Naive thymus-derived CD4-positive, alpha-beta T cell (primary cell): ENCODE data around the gene HTT. TPM values are rescaled to one million over a fixed set of nuclear protein-coding genes. Genes with fewer than 3 reads are reported as not detected.

ENCODE experiments used
- ATAC-seq: fragments of 150-1000 bp; cut with Tn5 transposase; 2 replicates; pipeline ENCODE4 v1.10.0; 2021; ENCODE audit warnings: mild to moderate bottlenecking, moderate library complexity
- CTCF ChIA-PET: fragments of 350-600 bp; sonication (Branson Sonifier 250); formaldehyde crosslinking; loops from one replicate; lab custom pipeline; 2021; ENCODE audit warnings: antibody characterized with exemption; lab: Charles Lee
- POLR2A ChIA-PET: fragments of 350-600 bp; sonication (Branson Sonifier 250); formaldehyde crosslinking; loops from one replicate; lab custom pipeline; 2021; ENCODE audit warnings: antibody characterized with exemption, inconsistent platforms; lab: Charles Lee
- DNase-seq, 9 donors: peaks; one replicate each; pipeline versions ENCODE4 v3.0.0 to v3.0.0-alpha.2; 2020 to 2022; ENCODE audit warnings: mixed read lengths in 1 of 9
- H3K27ac ChIP-seq: one replicate; pipeline ENCODE4 v1.7.0; 2013; ENCODE audit warnings: mild to moderate bottlenecking, low read depth, low read length, moderate library complexity
- H3K27me3 ChIP-seq, 2 donors: one replicate each; pipeline ENCODE4 v1.7.0; 2013; ENCODE audit warnings: low read length in 2 of 2, mild to moderate bottlenecking in 2 of 2, moderate library complexity in 2 of 2; ENCODE audit not compliant: control insufficient read depth in 2 of 2, insufficient read depth in 2 of 2
- H3K36me3 ChIP-seq, 3 experiments: 1 replicate in 2 of 3; 2 replicates in 1 of 3; pipeline ENCODE4 v1.7.0; 2013; ENCODE audit warnings: low read length in 3 of 3, mild to moderate bottlenecking in 3 of 3, moderate library complexity in 1 of 3; ENCODE audit not compliant: insufficient read depth in 3 of 3, control insufficient read depth in 2 of 3
- H3K4me1 ChIP-seq, 2 donors: one replicate each; pipeline ENCODE4 v1.7.0; 2013; ENCODE audit warnings: low read length in 2 of 2, mild to moderate bottlenecking in 2 of 2, moderate library complexity in 1 of 2; ENCODE audit not compliant: control insufficient read depth in 2 of 2, insufficient read depth in 2 of 2
- H3K4me3 ChIP-seq: 2 replicates; pipeline ENCODE4 v1.7.0; 2013; ENCODE audit warnings: mild to moderate bottlenecking, low read length
- H3K9me3 ChIP-seq, 3 experiments: 1 replicate in 2 of 3; 2 replicates in 1 of 3; pipeline ENCODE4 v1.7.0; 2013; ENCODE audit warnings: low read length in 3 of 3; ENCODE audit not compliant: control insufficient read depth in 2 of 3
- H3K27ac Mint-ChIP-seq, 9 donors: one replicate each; pipeline ENCODE4 v1.8.0; 2020 to 2022; ENCODE audit warnings: mixed read lengths in 9 of 9, mild to moderate bottlenecking in 8 of 9, moderate library complexity in 5 of 9, inconsistent platforms in 2 of 9
- H3K27me3 Mint-ChIP-seq, 5 donors: one replicate each; pipeline ENCODE4 v1.8.0; 2021 to 2022; ENCODE audit warnings: mixed read lengths in 5 of 5, mild to moderate bottlenecking in 1 of 5
- H3K36me3 Mint-ChIP-seq, 5 donors: one replicate each; pipeline ENCODE4 v1.8.0; 2020 to 2022; ENCODE audit warnings: mixed read lengths in 5 of 5, mild to moderate bottlenecking in 3 of 5, inconsistent platforms in 1 of 5
- H3K4me1 Mint-ChIP-seq, 7 donors: one replicate each; pipeline ENCODE4 v1.8.0; 2020 to 2022; ENCODE audit warnings: mixed read lengths in 7 of 7, mild to moderate bottlenecking in 3 of 7, inconsistent platforms in 1 of 7
- H3K4me3 Mint-ChIP-seq, 10 donors: one replicate each; pipeline ENCODE4 v1.8.0; 2020 to 2022; ENCODE audit warnings: mild to moderate bottlenecking in 10 of 10, mixed read lengths in 10 of 10, moderate library complexity in 6 of 10, inconsistent platforms in 2 of 10
- H3K9me3 Mint-ChIP-seq, 11 donors: one replicate each; pipeline ENCODE4 v1.8.0; 2020 to 2022; ENCODE audit warnings: mixed read lengths in 11 of 11, mild to moderate bottlenecking in 4 of 11, inconsistent platforms in 1 of 11, moderate library complexity in 1 of 11
- intact Hi-C, 2 donors: fragments of 100-400 bp; cut with micrococcal nuclease; formaldehyde crosslinking; loops; one replicate each; pipeline ENCODE4 v1.15.1; 2023
- polyA plus RNA-seq, 2 donors: library from polyadenylated mRNA; unstranded; fragments of 300-500 nt; fragmentation: Illumina TruSeq; gene quantifications; one replicate each; pipeline ENCODE4 v1.2.3, GENCODE V29; 2021
- total RNA-seq, 6 experiments: library from RNA in 5 of 6; stranded (reverse) in 5 of 6; gene quantifications; 1 replicate in 5 of 6; 2 replicates in 1 of 6; pipeline ENCODE4 v1.2.3 and lab custom pipeline; 2021 to 2026

Gene HTT
- total and polyA plus RNA-seq, 7 experiments from 2014 or later = 2.4 to 115 (median 71.6) TPM

- intact Hi-C loops = no loop called here
- H3K27ac ChIP-seq = no peak overlapping the region
- H3K27ac Mint-ChIP-seq = no peak overlapping the region
Observed at GRCh38 chr4:3257556-3258482, 183.3 kb downstream of the HTT start.

GRCh38 chr4:3261411-3262207, 187.1 kb downstream of the HTT start:
- H3K4me1 ChIP-seq = no peaks in the 10 kb centered on the region
- H3K4me1 Mint-ChIP-seq = no peaks in the 10 kb centered on the region
- H3K4me3 Mint-ChIP-seq = no peak overlapping the region
- DNase-seq = no peak
- no peaks in the 10 kb centered on the region for H3K27me3 ChIP-seq
- no peak overlapping the region for H3K27ac Mint-ChIP-seq
- peaks cover 0 to 11% (median 0%) of the 10 kb centered on the region in 5 donors for H3K36me3 Mint-ChIP-seq
- intact Hi-C loops = no loop called here
- no peak overlapping the region for H3K4me3 ChIP-seq
- ATAC-seq = no peak
- H3K36me3 ChIP-seq = no peaks in the 10 kb centered on the region
- no peaks in the 10 kb centered on the region for H3K9me3 Mint-ChIP-seq
- H3K9me3 ChIP-seq = no peaks in the 10 kb centered on the region
- ChIA-PET POLR2A (no interaction called here), CTCF (no interaction called here)
- no peak overlapping the region for H3K27ac ChIP-seq
- H3K27me3 Mint-ChIP-seq = no peaks in the 10 kb centered on the region

More at GRCh38 chr4:3257556-3258482, 183.3 kb downstream of the HTT start:
- Histone ChIP-seq H3K36me3 (peaks cover 0 to 11% (median 0%) of the 10 kb centered on the region in 3 experiments), H3K4me1 (no peaks in the 10 kb centered on the region), H3K27me3 (no peaks in the 10 kb centered on the region), H3K9me3 (no peaks in the 10 kb centered on the region), H3K4me3 (no peak overlapping the region)
- POLR2A ChIA-PET = no interaction called here
- H3K27me3 Mint-ChIP-seq = no peaks in the 10 kb centered on the region
- no peaks in the 10 kb centered on the region for H3K4me1 Mint-ChIP-seq
- H3K4me3 Mint-ChIP-seq = no peak overlapping the region
- ATAC-seq (no peak), DNase-seq (peak in 1 of 9 donors; percentile 16)
- no peaks in the 10 kb centered on the region for H3K9me3 Mint-ChIP-seq
- peaks cover 0 to 12% (median 0%) of the 10 kb centered on the region in 5 donors for H3K36me3 Mint-ChIP-seq
- CTCF ChIA-PET = no interaction called here

GRCh38 chr4:3262208-3263052, 187.9 kb downstream of the HTT start:
- no peaks in the 10 kb centered on the region for H3K9me3 Mint-ChIP-seq

GRCh38 chr4:3263053-3263875, 188.8 kb downstream of the HTT start:
- Mint-ChIP-seq H3K9me3 (no peaks in the 10 kb centered on the region), H3K4me3 (no peak overlapping the region), H3K27me3 (no peaks in the 10 kb centered on the region), H3K36me3 (peaks cover 0 to 9% (median 0%) of the 10 kb centered on the region in 5 donors), H3K27ac (peak overlapping the region in 1 of 9 donors; percentile 60), H3K4me1 (peaks cover 0 to 1% (median 0%) of the 10 kb centered on the region in 7 donors)
- ATAC-seq = no peak
- no peaks in the 10 kb centered on the region for H3K27me3 ChIP-seq
- no peaks in the 10 kb centered on the region for H3K9me3 ChIP-seq
- ChIA-PET POLR2A (no interaction called here), CTCF (no interaction called here)
- H3K4me1 ChIP-seq = no peaks in the 10 kb centered on the region
- H3K36me3 ChIP-seq = no peaks in the 10 kb centered on the region
- H3K4me3 ChIP-seq = no peak overlapping the region
- intact Hi-C loops = no loop called here
- DNase-seq = no peak
- H3K27ac ChIP-seq = no peak overlapping the region

More at GRCh38 chr4:3262208-3263052, 187.9 kb downstream of the HTT start:
- ATAC-seq (no peak), DNase-seq (no peak)
- Mint-ChIP-seq H3K4me1 (no peaks in the 10 kb centered on the region), H3K36me3 (peaks cover 0 to 9% (median 0%) of the 10 kb centered on the region in 5 donors), H3K27ac (no peak overlapping the region), H3K4me3 (no peak overlapping the region), H3K27me3 (no peaks in the 10 kb centered on the region)
- Histone ChIP-seq H3K4me3 (no peak overlapping the region), H3K4me1 (no peaks in the 10 kb centered on the region), H3K27ac (no peak overlapping the region), H3K27me3 (no peaks in the 10 kb centered on the region), H3K36me3 (no peaks in the 10 kb centered on the region), H3K9me3 (no peaks in the 10 kb centered on the region)
- POLR2A ChIA-PET = no interaction called here
- intact Hi-C loops = no loop called here
- CTCF ChIA-PET = no interaction called here

- intact Hi-C loops = no loop called here
- no peak for ATAC-seq
- H3K27me3 Mint-ChIP-seq = no peaks in the 10 kb centered on the region
Observed at GRCh38 chr4:3263876-3264193, 189.4 kb downstream of the HTT start.

More at GRCh38 chr4:3263876-3264193, 189.4 kb downstream of the HTT start:
- H3K27ac Mint-ChIP-seq = no peak overlapping the region
- Histone ChIP-seq H3K4me3 (no peak overlapping the region), H3K4me1 (no peaks in the 10 kb centered on the region), H3K27ac (no peak overlapping the region), H3K27me3 (no peaks in the 10 kb centered on the region), H3K36me3 (no peaks in the 10 kb centered on the region), H3K9me3 (no peaks in the 10 kb centered on the region)
- H3K4me3 Mint-ChIP-seq = no peak overlapping the region
- CTCF ChIA-PET = no interaction called here
- peaks cover 0 to 1% (median 0%) of the 10 kb centered on the region in 7 donors for H3K4me1 Mint-ChIP-seq
- peaks cover 0 to 9% (median 0%) of the 10 kb centered on the region in 5 donors for H3K36me3 Mint-ChIP-seq
- POLR2A ChIA-PET = no interaction called here
- no peaks in the 10 kb centered on the region for H3K9me3 Mint-ChIP-seq
- no peak for DNase-seq
